Stimulated activated CD8-positive, alpha-beta memory T cell treated with anti-CD3 and anti-CD28 coated beads, Interleukin-15, amount 100 ng/mL, for 48 hours (primary cell): ENCODE results near the gene GJB3.
"Not testable (repeated sequence)": the region's sequence is repeated elsewhere in the genome, so short reads cannot be mapped to it uniquely, and the experiment has no call there.

Experiments
- DNase-seq, 2 donors: peaks; one replicate each; pipeline ENCODE4 v3.0.0-alpha.2; 2020; ENCODE audit warnings: low read depth in 2 of 2

The GJB3 gene

DNA sequence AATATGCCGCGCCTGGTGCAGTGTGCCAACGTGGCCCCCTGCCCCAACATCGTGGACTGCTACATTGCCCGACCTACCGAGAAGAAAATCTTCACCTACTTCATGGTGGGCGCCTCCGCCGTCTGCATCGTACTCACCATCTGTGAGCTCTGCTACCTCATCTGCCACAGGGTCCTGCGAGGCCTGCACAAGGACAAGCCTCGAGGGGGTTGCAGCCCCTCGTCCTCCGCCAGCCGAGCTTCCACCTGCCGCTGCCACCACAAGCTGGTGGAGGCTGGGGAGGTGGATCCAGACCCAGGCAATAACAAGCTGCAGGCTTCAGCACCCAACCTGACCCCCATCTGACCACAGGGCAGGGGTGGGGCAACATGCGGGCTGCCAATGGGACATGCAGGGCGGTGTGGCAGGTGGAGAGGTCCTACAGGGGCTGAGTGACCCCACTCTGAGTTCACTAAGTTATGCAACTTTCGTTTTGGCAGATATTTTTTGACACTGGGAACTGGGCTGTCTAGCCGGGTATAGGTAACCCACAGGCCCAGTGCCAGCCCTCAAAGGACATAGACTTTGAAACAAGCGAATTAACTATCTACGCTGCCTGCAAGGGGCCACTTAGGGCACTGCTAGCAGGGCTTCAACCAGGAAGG is 4.3 kb downstream of the GJB3 start:
- DNase-seq, result no peak

- no peak for DNase-seq
Observed at GRCh38 chr1:34785875-34786470, 5.0 kb downstream of the GJB3 start.

GRCh38 chr1:34786521-34787325 is 5.7 kb downstream of the GJB3 start:
- peak; percentile 31 to 38 for DNase-seq

DNA sequence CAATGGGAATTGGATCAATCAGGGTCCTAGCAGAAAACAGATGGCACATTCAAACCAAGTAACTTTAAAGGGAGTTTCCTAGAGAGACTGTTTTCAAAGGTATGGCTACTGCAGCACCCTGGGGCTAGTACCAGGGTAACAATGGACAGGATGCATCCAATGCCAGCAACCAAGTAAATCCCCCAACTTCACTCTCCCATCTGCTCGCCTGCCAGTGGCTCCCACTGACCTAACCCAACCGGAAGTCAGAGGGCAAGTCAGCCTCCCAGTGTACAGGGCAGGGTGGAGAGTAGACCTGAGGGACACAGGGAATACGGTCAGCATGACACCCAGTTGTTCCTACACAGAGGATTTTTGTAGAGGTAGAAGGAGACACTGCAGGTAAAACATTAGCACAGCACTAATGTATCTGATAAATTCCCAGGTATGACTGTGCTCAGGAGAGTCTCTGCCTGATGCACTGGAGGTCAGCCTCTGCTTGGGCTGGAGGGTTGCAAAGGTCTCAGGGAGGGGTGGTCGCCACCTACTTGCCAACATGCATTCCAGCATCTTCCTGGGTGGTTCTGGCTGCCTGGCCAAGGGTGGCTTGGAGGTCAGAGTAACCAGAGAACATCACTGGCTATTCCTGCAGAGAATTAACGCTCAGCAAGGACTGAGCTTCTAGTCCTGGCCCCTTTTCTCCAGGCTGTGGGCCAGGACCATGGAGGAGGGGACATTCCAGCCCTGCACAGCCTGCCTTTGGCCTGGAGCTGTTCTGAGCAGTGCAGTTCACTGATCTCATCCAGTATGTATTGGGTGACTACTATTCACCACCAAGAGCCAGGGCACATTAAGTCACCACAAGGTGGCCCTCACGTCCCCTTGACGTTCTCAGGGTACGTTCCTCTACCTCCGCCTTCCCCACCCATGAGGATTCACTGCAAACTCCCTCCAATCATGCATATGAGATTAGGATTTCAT is 6.7 kb downstream of the GJB3 start:
- DNase-seq, result no peak

DNA sequence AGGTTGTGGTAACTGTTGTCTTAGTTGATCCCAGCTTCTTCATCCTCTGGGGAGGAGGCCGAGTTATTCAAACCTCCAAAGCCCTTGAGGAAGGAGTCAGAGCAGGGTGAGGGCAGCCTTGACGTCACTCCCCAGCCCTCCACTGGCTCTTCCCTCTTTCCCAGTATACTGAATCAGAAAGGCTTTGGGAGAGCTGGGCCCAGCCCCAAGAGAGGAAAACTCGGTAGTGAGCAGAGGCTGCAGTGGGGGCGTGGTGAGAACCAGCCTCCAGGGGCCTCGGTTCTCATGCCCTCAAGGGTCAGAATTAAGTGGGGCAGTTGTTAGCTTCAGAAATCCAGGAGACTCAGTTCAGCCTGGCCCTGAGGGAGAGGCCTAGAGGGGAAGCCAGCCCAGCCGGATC is 10.0 kb downstream of the GJB3 start:
- DNase-seq, result no peak

DNA sequence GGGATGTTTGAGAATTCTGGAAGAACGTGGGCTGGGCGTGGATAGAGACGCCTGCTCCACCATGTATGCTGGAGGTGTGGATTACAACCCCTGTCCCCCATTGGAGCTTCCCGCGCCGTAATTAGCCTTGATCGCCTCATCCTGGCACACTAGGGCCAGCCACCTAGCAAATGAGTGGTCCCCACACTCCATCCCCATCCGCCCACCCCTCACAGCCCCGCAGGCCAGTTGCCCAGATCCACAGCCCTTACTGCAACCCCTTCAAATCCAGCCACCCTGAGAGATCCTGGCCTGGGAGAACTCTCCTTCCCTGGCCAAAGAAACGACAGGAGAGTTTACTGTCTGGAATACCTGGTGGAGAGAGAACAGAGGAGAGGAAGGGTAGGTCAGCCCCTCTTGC is 11.4 kb downstream of the GJB3 start:
- DNase-seq, result no peak

GRCh38 chr1:34792868-34793727 is 12.1 kb downstream of the GJB3 start, which contains the start of gene GJA4:
Gene GJA4, plus strand, starts transcription at chr1:34792999. Its CDS starts 1,215 bp downstream, at chr1:34794214.
- no peak for DNase-seq

- no peak for DNase-seq
Observed at GRCh38 chr1:34794001-34794789, 13.2 kb downstream of the GJB3 start.

- DNase-seq, result no peak
Observed at GRCh38 chr1:34794790-34795180, 13.8 kb downstream of the GJB3 start.

- no peak for DNase-seq
Observed at GRCh38 chr1:34795916-34796315, 14.9 kb downstream of the GJB3 start.

DNA sequence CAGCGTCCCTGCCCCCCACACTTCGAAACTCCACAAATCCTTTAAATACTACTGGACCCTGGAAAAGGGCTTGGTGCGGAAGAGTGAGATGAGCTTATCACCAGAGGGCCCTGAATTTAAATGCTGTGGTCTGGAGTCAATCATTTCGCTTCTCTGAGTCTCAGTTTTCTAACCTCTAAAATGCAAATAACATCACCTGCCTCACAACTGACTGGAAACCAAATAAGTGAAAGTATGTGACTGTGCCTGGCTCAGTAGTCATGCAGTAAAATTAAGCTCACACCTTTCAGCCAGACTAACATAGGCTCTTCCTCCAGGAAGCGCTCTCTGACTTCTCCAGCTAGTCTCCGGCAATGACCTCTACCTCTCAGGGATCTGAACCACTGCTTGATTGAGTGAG is 16.0 kb downstream of the GJB3 start:
- DNase-seq, result no peak

DNA sequence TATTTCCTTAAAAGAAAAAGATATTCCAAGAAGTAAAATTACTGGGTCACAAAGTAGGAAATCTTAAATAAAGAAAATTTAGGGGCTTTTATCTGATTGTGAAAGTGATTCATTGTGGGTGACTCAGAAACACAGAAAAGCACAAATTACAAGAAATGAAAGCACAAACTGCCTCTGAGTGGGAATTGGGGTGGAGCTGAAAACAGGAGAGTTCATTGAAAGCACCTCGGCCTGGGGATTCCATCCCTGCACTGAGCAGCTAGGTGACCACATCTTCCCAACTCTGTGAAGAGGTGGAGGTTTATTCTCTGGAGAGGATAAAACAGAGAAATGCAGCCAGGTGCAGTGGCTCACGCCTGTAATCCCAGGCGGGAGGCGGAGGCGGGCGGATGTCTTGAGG is 19.2 kb downstream of the GJB3 start:
- no peak for DNase-seq

DNA sequence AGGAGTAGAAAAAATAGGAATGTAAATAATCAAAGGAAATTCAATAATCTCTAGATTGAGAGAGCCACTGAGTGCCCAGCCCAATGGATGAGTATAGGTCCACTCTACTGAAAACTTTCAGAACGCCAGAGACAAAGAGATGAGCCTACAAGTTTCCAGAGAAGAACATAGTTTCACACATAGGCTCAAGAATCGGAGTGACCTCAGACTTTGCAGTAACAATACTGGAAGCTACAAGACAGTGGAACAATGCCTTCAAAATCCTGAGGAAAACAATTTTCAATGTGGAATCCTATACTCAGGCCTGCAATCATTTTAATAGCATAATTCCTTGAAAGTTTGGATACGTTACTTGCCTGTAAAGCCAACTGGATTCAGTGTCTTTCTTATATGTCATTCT is 22.8 kb downstream of the GJB3 start:
- no peak for DNase-seq

GRCh38 chr1:34806396-34806795 is 25.4 kb downstream of the GJB3 start:
- no peak for DNase-seq

DNA sequence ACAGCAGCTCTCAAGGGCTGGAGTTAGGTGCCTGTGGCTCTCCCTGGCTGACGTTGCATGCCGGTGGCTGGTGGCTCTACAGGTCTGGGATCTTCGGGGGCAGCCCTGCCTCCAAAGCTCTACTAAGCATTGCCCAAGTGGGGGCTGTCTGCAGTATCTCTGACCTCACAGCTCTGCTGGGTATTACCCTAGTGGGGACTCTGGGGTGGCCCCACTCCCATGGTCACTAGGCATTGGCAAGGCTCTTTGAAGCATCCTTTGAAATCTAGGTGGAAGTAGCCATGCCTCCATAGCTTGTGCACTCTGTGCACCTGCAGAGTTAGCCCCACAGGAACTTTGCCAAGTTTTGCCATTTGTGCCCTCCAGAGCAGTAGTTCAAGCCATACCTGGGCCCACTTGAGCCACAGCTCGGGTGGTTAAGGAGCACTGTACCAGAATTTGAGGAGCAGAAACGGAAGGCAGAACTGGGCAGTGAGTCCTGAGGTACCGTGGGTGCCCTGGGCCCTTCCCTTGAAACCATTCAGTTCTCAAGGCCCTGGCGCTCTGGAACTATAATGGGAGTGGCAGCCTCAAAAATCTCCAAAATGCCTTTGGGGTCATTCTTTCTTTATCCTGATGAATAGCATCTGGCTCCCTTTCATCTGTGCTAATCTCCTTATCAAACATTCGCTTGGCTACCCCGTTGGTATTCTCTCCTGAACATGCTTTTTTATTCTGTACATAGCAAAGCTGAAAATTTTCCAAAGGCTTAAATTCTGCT is 27.2 kb downstream of the GJB3 start:
- DNase-seq, result no peak

DNA sequence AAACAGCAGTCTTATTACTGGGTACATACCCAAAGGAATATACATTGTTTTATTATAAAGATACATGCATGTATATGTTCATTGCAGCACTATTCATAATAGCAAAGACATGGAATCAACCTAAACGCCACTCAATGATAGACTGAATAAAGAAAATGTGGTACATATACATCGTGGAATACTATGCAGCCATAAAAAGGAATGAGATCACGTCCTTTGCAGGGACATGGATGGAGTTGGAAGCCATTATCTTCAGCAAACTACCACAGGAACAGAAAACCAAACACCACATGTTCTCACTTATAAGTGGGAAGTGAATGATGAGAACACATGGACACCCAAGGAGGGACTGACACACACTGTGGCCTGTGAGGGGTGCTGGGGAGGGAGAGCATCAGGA is 29.8 kb downstream of the GJB3 start:
- not testable (repeated sequence) for DNase-seq

- no peak for DNase-seq
Observed at GRCh38 chr1:34816332-34816731, 35.3 kb downstream of the GJB3 start.

DNA sequence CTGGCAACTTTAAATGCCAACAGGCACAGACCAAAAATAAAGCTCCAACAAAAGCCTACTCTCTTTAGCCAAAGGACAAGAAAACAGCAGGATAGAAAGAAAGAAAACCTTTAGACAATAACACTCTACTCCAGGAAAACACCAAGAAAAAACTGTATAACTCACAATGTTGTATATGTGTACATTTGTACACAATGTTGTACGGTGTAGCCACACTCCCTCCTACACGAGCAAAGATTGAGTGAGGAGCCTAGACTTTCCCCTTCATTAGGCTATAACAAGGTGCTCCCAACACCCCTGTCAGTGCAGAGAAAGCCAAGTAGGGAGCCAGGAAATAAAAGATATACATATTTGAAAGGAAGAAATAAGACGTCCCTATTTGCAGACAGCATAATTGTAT is 35.8 kb downstream of the GJB3 start:
- DNase-seq, result no peak

DNA sequence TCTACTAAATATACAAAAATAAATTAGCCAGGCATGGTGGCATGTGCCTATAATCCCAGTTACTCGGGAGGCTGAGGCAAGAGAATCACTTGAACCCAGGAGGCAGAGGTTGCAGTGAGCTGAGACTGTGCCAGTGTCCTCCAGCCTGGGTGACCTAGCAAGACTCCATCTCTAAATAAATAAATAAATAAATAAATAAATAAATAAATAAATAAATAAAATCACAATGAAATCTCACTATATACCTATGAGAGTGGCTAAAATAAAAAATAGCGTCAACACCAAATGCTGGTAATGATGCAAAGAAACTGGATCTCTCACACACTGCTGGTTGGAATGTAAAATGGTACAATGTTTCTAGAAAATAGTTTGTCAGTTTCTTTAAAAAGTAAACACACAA is 37.8 kb downstream of the GJB3 start:
- not testable (repeated sequence) for DNase-seq
